ENCODE results near the gene GYG1.

- TF ChIP-seq HMGA2 (CRISPR knock-in tag; IDR thresholded peaks at IDR 0.05): no peak
- TF ChIP-seq E2F1 (CRISPR knock-in tag; IDR thresholded peaks at IDR 0.05): no peak
- TF ChIP-seq MAX (CRISPR knock-in tag; IDR thresholded peaks at IDR 0.05): no peak
- TF ChIP-seq TEAD4 (CRISPR knock-in tag; IDR thresholded peaks at IDR 0.05): no peak
- no peak for TF ChIP-seq CTCF (IDR thresholded peaks at IDR 0.05)
- TF ChIP-seq ZNF416 (CRISPR knock-in tag; IDR thresholded peaks at IDR 0.05): no peak
- no peak for TF ChIP-seq NR2C2 (CRISPR knock-in tag; IDR thresholded peaks at IDR 0.05)
- no peak for TF ChIP-seq PRDM15 (CRISPR knock-in tag; IDR thresholded peaks at IDR 0.05)
- no peak for TF ChIP-seq ZBTB43 (CRISPR knock-in tag; IDR thresholded peaks at IDR 0.05)
- TF ChIP-seq JUN (CRISPR knock-in tag; IDR thresholded peaks at IDR 0.05): no peak
These were observed 13.3 kb downstream of the GYG1 start for GRCh38 chr3:149004622-149005021.
